BE2C (cell line): ENCODE results near the gene CDHR5.

Experiments
- DNase-seq: peaks from one replicate; pipeline ENCODE4 v3.0.0-alpha.2; 2020
- H3K27me3 ChIP-seq: fragments of 250-450 bp; sonication (Bioruptor Pico); 2 replicates; pipeline ENCODE4 v1.5.1; 2020; ENCODE audit warnings: mild to moderate bottlenecking
- H3K36me3 ChIP-seq: fragments of 250-450 bp; sonication (Bioruptor Pico); 2 replicates; pipeline ENCODE4 v1.5.1; 2020; ENCODE audit warnings: mild to moderate bottlenecking
- H3K4me1 ChIP-seq: fragments of 250-450 bp; sonication (Bioruptor Pico); 2 replicates; pipeline ENCODE4 v1.5.1; 2020
- H3K4me3 ChIP-seq: 2 replicates; pipeline ENCODE4 v1.5.1; 2011; ENCODE audit warnings: low read depth, low read length
- H3K9me3 ChIP-seq: fragments of 250-450 bp; sonication (Bioruptor Pico); 2 replicates; pipeline ENCODE4 v1.5.1; 2020
- CTCF ChIP-seq: IDR thresholded peaks from 2 replicates; pipeline ENCODE4 v1.5.1; 2012; ENCODE audit warnings: mild to moderate bottlenecking, low read depth, low read length

The CDHR5 gene

GRCh38 chr11:608791-609251 lies 15.9 kb downstream of the CDHR5 start:
- DNase-seq: no peak
- H3K4me1 ChIP-seq: peaks cover 20% of the 10 kb centered on the region
- H3K27me3 ChIP-seq: no peaks in the 10 kb centered on the region
- H3K9me3 ChIP-seq: no peaks in the 10 kb centered on the region
- H3K36me3 ChIP-seq: peaks cover 44% of the 10 kb centered on the region
- no peak for TF ChIP-seq CTCF
- no peak overlapping the region for H3K4me3 ChIP-seq

GRCh38 chr11:607971-608659 lies 16.6 kb downstream of the CDHR5 start:
- no peaks in the 10 kb centered on the region for H3K9me3 ChIP-seq
- peaks cover 42% of the 10 kb centered on the region for H3K36me3 ChIP-seq
- TF ChIP-seq CTCF: no peak
- no peak overlapping the region for H3K4me3 ChIP-seq
- DNase-seq: no peak
- peaks cover 17% of the 10 kb centered on the region for H3K4me1 ChIP-seq
- H3K27me3 ChIP-seq: no peaks in the 10 kb centered on the region

- Histone ChIP-seq H3K4me1 (peaks cover 11% of the 10 kb centered on the region), H3K9me3 (no peaks in the 10 kb centered on the region), H3K36me3 (peaks cover 42% of the 10 kb centered on the region), H3K27me3 (no peaks in the 10 kb centered on the region), H3K4me3 (no peak overlapping the region)
- TF ChIP-seq CTCF: no peak
- DNase-seq: peak; percentile 37
These were observed 17.6 kb downstream of the CDHR5 start for GRCh38 chr11:607020-607780.

- Histone ChIP-seq H3K27me3 (no peaks in the 10 kb centered on the region), H3K9me3 (no peaks in the 10 kb centered on the region), H3K4me1 (peaks cover 9% of the 10 kb centered on the region), H3K4me3 (no peak overlapping the region), H3K36me3 (peaks cover 43% of the 10 kb centered on the region)
- TF ChIP-seq CTCF: no peak
- DNase-seq: peak; percentile 82
These were observed 18.5 kb downstream of the CDHR5 start for GRCh38 chr11:606245-606644.

GRCh38 chr11:605286-606129 lies 19.2 kb downstream of the CDHR5 start:
- Histone ChIP-seq H3K4me1 (peaks cover 9% of the 10 kb centered on the region), H3K4me3 (no peak overlapping the region), H3K36me3 (peaks cover 42% of the 10 kb centered on the region), H3K9me3 (no peaks in the 10 kb centered on the region), H3K27me3 (no peaks in the 10 kb centered on the region)
- DNase-seq: no peak
- no peak for TF ChIP-seq CTCF
